Lower leg skin (tissue), 3 donors: ENCODE data around the gene MCTP1.

Experiments
- CTCF ChIP-seq, 3 donors: fragments of 450-650 bp; IDR thresholded peaks; one replicate each; pipeline ENCODE4 v1.5.1; 2016; ENCODE audit warnings: antibody characterized with exemption in 3 of 3, mild to moderate bottlenecking in 3 of 3, moderate library complexity in 2 of 3
- POLR2A ChIP-seq, 2 donors: fragments of 450-650 bp; IDR thresholded peaks; one replicate each; pipeline ENCODE4 v1.6.1; 2016 to 2017; ENCODE audit warnings: antibody characterized with exemption in 2 of 2, mild to moderate bottlenecking in 1 of 2, moderate library complexity in 1 of 2

- TF ChIP-seq CTCF (IDR thresholded peaks at IDR 0.05) (no peak), POLR2A (IDR thresholded peaks at IDR 0.05) (no peak)
Measured at GRCh38 chr5:94857111-94857510, 427.8 kb downstream of the MCTP1 start.
